Hematopoietic multipotent progenitor cell (in vitro differentiated cells): ENCODE measurements around the gene OR2S2. TPM values are rescaled to one million over a fixed set of nuclear protein-coding genes. Genes with fewer than 3 reads are reported as not detected.

Source experiments
- DNase-seq, 3 donors: peaks; one replicate each; pipeline ENCODE4 v3.0.0-alpha.2; 2011 to 2015; ENCODE audit warnings: low read depth in 2 of 3, low spot score in 2 of 3
- total RNA-seq: library from RNA; depleted of rRNA; stranded (reverse); fragments of >200 nt; gene quantifications from one replicate; pipeline ENCODE4 v1.2.3, GENCODE V29; 2012

OR2S2 gene
- total RNA-seq, 1 donor, result not detected

- DNase-seq, result no peak
Measured at GRCh38 chr9:35965011-35965410, 7.1 kb upstream of the OR2S2 start.

- DNase-seq, result no peak
Measured at GRCh38 chr9:35962126-35962906, 4.4 kb upstream of the OR2S2 start.

GRCh38 chr9:35960039-35960655, 2.2 kb upstream of the OR2S2 start:
- no peak for DNase-seq

GRCh38 chr9:35956651-35957050, 1.3 kb downstream of the OR2S2 start:
- no peak for DNase-seq

- peak in 2 of 3 donors; percentile 66 to 78 for DNase-seq
Measured at GRCh38 chr9:35954942-35955546, 2.9 kb downstream of the OR2S2 start.

- no peak for DNase-seq
Measured at GRCh38 chr9:35952526-35953191, 5.3 kb downstream of the OR2S2 start.

- no peak for DNase-seq
Measured at GRCh38 chr9:35951736-35952135, 6.2 kb downstream of the OR2S2 start.

- no peak for DNase-seq
Measured at GRCh38 chr9:35948901-35949318, 9.0 kb downstream of the OR2S2 start.

- no peak for DNase-seq
Measured at GRCh38 chr9:35948451-35948850, 9.5 kb downstream of the OR2S2 start.

- DNase-seq, result peak in 2 of 3 donors; percentile 49 to 66
Measured at GRCh38 chr9:35945341-35946018, 12.5 kb downstream of the OR2S2 start.

GRCh38 chr9:35944841-35945240, 13.1 kb downstream of the OR2S2 start:
- DNase-seq, result no peak

- no peak for DNase-seq
Measured at GRCh38 chr9:35944173-35944572, 13.8 kb downstream of the OR2S2 start.

- DNase-seq, result no peak
Measured at GRCh38 chr9:35942286-35942685, 15.7 kb downstream of the OR2S2 start.

GRCh38 chr9:35940458-35941407, 17.2 kb downstream of the OR2S2 start:
- DNase-seq, result peak in 1 of 3 donors; percentile 50

- no peak for DNase-seq
Measured at GRCh38 chr9:35939679-35940250, 18.2 kb downstream of the OR2S2 start.

- DNase-seq, result no peak
Measured at GRCh38 chr9:35938474-35939356, 19.2 kb downstream of the OR2S2 start.

- peak in 1 of 3 donors; percentile 21 for DNase-seq
Measured at GRCh38 chr9:35937227-35937626, 20.7 kb downstream of the OR2S2 start.
